Measurements from ENCODE around the gene TRRAP.

- TF ChIP-seq CTCF (IDR thresholded peaks at IDR 0.05) (no peak), POLR2A (IDR thresholded peaks at IDR 0.05) (no peak)
Observed at GRCh38 chr7:98992076-98992475, 113.7 kb downstream of the TRRAP start.
